Upper lobe of right lung (tissue), 1 donor: ENCODE data around the gene TRIM40. TPM values are rescaled to one million over a fixed set of nuclear protein-coding genes. Genes with fewer than 3 reads are reported as not detected.
A peak's percentile ranks its signal among the peaks of the same experiment; 100 is the strongest.

ENCODE experiments used
- ATAC-seq: fragments of 200-7000 bp; cut with Tn5 transposase; one replicate; pipeline ENCODE4 v1.9.1; 2020; ENCODE audit warnings: mild to moderate bottlenecking, moderate library complexity
- DNase-seq: peaks from one replicate; pipeline ENCODE4 v3.0.0-alpha.2; 2020
- H3K27ac ChIP-seq: fragments of 200-600 bp; one replicate; pipeline ENCODE4 v1.8.0; 2022
- H3K27me3 ChIP-seq: fragments of 200-600 bp; one replicate; pipeline ENCODE4 v1.8.0; 2022; ENCODE audit warnings: mild to moderate bottlenecking
- H3K36me3 ChIP-seq: fragments of 200-600 bp; one replicate; pipeline ENCODE4 v1.8.0; 2022
- H3K4me1 ChIP-seq: fragments of 200-600 bp; one replicate; pipeline ENCODE4 v1.8.0; 2022
- H3K4me3 ChIP-seq: fragments of 200-600 bp; one replicate; pipeline ENCODE4 v1.8.0; 2022; ENCODE audit warnings: mild to moderate bottlenecking
- H3K9me3 ChIP-seq: fragments of 200-600 bp; one replicate; pipeline ENCODE4 v1.8.0; 2022
- CTCF ChIP-seq: fragments of 200-600 bp; IDR thresholded peaks from one replicate; pipeline ENCODE4 v1.8.0; 2022; ENCODE audit warnings: antibody characterized with exemption
- intact Hi-C: fragments of 100-400 bp; cut with DNase I; formaldehyde crosslinking; loops from one replicate; pipeline ENCODE4 v1.11.0; 2022
- long read RNA-seq: library from polyadenylated mRNA; unstranded; transcript quantifications from one replicate; pipeline ENCODE4 v2.0.0, GENCODE V29; 2021
- total RNA-seq: library from RNA; stranded (reverse); fragmentation: NEBNext Ultra II Directional; extraction: Animal tissue kit (Norgen Biotek cat#: 25700); gene quantifications from one replicate; pipeline ENCODE4 v1.2.1, GENCODE V29; 2021
- donor health status: DM: no; HTN: yes; CAD: no; lungs with severe emphysema.

TRIM40 gene
- total RNA-seq: not detected
- long read RNA-seq: 0 reads

- ATAC-seq (no peak), DNase-seq (no peak)
- H3K27ac ChIP-seq: no peak within 1 kb of the TSS
- H3K27me3 ChIP-seq: peaks cover 18% of the 10 kb centered on the region
- H3K36me3 ChIP-seq: no peaks in the 10 kb centered on the region
- peaks cover 2% of the 10 kb centered on the region for H3K4me1 ChIP-seq
- intact Hi-C loops: no loop called here
- H3K4me3 ChIP-seq: no peak within 1 kb of the TSS
- TF ChIP-seq CTCF: no peak
- no peaks in the 10 kb centered on the region for H3K9me3 ChIP-seq
Observed at GRCh38 chr6:30135757-30136156, at the start of gene TRIM40. TSS of gene TRIM40 (plus strand) at chr6:30136140. CDS start at chr6:30137037, 897 bp downstream.

GRCh38 chr6:30087876-30088275 is 48.1 kb upstream of the TRIM40 start:
- Histone ChIP-seq H3K27ac (no peak overlapping the region), H3K27me3 (peaks cover 25% of the 10 kb centered on the region), H3K4me3 (no peak overlapping the region), H3K9me3 (no peaks in the 10 kb centered on the region), H3K4me1 (peaks cover 5% of the 10 kb centered on the region), H3K36me3 (no peaks in the 10 kb centered on the region)
- intact Hi-C loops: no loop called here
- ATAC-seq (no peak), DNase-seq (no peak)
- TF ChIP-seq CTCF: no peak

- H3K4me1 ChIP-seq: peaks cover 5% of the 10 kb centered on the region
- no peaks in the 10 kb centered on the region for H3K36me3 ChIP-seq
- no peaks in the 10 kb centered on the region for H3K9me3 ChIP-seq
- intact Hi-C loops: no loop called here
- H3K27me3 ChIP-seq: peaks cover 23% of the 10 kb centered on the region
- ATAC-seq (peak; percentile 90), DNase-seq (peak; percentile 83)
- no peak overlapping the region for H3K4me3 ChIP-seq
- peak overlapping the region; percentile 45 for H3K27ac ChIP-seq
- no peak for TF ChIP-seq CTCF
Observed at GRCh38 chr6:30091577-30092381, 44.2 kb upstream of the TRIM40 start.

- peaks cover 5% of the 10 kb centered on the region for H3K4me1 ChIP-seq
- no peak for TF ChIP-seq CTCF
- H3K36me3 ChIP-seq: no peaks in the 10 kb centered on the region
- DNase-seq: no peak
- no peak overlapping the region for H3K27ac ChIP-seq
- intact Hi-C loops: no loop called here
- peaks cover 16% of the 10 kb centered on the region for H3K27me3 ChIP-seq
- no peaks in the 10 kb centered on the region for H3K9me3 ChIP-seq
- no peak for ATAC-seq
- no peak overlapping the region for H3K4me3 ChIP-seq
Observed at GRCh38 chr6:30092852-30093543, 42.9 kb upstream of the TRIM40 start.

GRCh38 chr6:30093951-30094661 is 41.8 kb upstream of the TRIM40 start:
- H3K36me3 ChIP-seq: no peaks in the 10 kb centered on the region
- no peak for ATAC-seq
- intact Hi-C loops: no loop called here
- no peaks in the 10 kb centered on the region for H3K9me3 ChIP-seq
- peaks cover 16% of the 10 kb centered on the region for H3K27me3 ChIP-seq
- no peak overlapping the region for H3K4me3 ChIP-seq
- H3K27ac ChIP-seq: no peak overlapping the region
- H3K4me1 ChIP-seq: peaks cover 5% of the 10 kb centered on the region
- DNase-seq: no peak
- no peak for TF ChIP-seq CTCF
